ENCODE data around the gene DHX57. TPM values are rescaled to one million over a fixed set of nuclear protein-coding genes. Genes with fewer than 3 reads are reported as not detected.
A peak's percentile ranks its signal among the peaks of the same experiment; 100 is the strongest.
"Not testable (repeated sequence)": the region's sequence is repeated elsewhere in the genome, so short reads cannot be mapped to it uniquely, and the experiment has no call there.

Gene DHX57
- total RNA-seq, 1 donor from 2014 or later = 4.3 TPM

DNA sequence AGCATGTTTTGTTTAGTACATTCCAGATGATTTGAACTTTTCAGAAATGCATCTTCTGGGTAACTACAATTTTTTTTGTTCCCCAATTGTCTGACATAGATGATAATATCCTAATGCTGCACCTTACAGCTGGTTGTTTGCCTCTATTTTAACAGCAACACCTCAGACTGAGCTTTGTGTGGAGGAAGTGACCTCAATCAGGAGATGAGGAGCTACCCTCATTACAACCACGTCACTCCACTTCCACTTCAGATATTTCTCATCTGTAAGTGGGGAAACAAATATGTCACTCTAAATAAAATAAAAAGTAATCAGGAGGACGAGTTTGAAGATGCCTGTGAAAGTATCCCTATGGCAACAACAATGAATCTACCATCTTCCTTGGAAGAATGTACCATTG, 112.5 kb downstream of the DHX57 start:
- no peak overlapping the region for H3K4me3 ChIP-seq
- no peak overlapping the region for H3K27ac ChIP-seq
- no peaks in the 10 kb centered on the region for H3K36me3 ChIP-seq
- intact Hi-C loops (cut with DNase I) = no loop called here
- TF ChIP-seq, protein P1, sequence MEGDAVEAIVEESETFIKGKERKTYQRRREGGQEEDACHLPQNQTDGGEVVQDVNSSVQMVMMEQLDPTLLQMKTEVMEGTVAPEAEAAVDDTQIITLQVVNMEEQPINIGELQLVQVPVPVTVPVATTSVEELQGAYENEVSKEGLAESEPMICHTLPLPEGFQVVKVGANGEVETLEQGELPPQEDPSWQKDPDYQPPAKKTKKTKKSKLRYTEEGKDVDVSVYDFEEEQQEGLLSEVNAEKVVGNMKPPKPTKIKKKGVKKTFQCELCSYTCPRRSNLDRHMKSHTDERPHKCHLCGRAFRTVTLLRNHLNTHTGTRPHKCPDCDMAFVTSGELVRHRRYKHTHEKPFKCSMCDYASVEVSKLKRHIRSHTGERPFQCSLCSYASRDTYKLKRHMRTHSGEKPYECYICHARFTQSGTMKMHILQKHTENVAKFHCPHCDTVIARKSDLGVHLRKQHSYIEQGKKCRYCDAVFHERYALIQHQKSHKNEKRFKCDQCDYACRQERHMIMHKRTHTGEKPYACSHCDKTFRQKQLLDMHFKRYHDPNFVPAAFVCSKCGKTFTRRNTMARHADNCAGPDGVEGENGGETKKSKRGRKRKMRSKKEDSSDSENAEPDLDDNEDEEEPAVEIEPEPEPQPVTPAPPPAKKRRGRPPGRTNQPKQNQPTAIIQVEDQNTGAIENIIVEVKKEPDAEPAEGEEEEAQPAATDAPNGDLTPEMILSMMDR (IDR thresholded peaks at IDR 0.05) = no peak
- no peaks in the 10 kb centered on the region for H3K4me1 ChIP-seq
- H3K27me3 ChIP-seq = no peaks in the 10 kb centered on the region
- no peaks in the 10 kb centered on the region for H3K9me3 ChIP-seq
- no peak for DNase-seq (ENCODE audit: low spot score in 2 of 2)

DNA sequence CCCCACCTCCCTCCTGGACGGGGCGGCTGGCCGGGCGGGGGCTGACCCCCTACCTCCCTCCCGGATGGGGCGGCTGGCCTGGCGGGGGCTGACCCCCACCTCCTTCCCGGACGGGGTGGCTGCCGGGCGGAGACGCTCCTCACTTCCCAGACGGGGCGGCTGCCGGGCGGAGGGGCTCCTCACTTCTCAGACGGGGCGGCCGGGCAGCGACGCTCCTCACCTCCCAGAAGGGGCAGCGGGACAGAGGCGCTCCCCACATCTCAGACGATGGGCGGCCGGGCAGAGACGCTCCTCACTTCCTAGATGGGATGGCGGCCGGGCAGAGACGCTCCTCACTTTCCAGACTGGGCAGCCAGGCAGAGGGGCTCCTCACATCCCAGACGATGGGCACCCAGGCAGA, 119.8 kb downstream of the DHX57 start:
- H3K9me3 ChIP-seq; H3K27ac ChIP-seq; H3K36me3 ChIP-seq; H3K27me3 ChIP-seq; H3K4me3 ChIP-seq; H3K4me1 ChIP-seq; DNase-seq (ENCODE audit: low spot score in 2 of 2): not testable (repeated sequence)
- intact Hi-C loops (cut with DNase I) = loop anchor here (10.0 kb wide), 1 partner anchor 369 kb away; the partner anchor contains the start of gene SOS1

DNA sequence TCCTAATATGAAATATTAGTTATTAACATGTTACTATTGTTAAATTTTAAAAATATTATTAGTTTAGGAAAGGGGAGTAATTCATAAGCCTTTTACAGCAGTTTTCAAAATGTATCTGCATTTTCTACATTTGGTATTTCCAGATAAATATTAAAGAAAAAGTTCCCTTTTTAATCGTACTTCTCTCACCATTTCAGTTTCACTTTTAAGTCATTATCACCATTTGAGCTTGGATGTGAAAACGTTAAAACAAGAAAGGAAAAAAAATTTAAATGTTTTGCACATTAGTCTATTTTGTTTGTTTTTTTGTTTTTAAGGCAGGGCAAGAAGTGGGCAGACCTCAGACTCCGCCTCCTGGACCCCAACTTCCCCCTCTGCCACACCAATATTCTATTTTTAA, 121.2 kb downstream of the DHX57 start:
- intact Hi-C loops (cut with DNase I) = loop anchor here (10.0 kb wide), 1 partner anchor 370 kb away; the partner anchor contains the start of gene SOS1
- Histone ChIP-seq H3K4me3 (peak overlapping the region; percentile 30 to 33), H3K27ac (no peak overlapping the region)

DNA sequence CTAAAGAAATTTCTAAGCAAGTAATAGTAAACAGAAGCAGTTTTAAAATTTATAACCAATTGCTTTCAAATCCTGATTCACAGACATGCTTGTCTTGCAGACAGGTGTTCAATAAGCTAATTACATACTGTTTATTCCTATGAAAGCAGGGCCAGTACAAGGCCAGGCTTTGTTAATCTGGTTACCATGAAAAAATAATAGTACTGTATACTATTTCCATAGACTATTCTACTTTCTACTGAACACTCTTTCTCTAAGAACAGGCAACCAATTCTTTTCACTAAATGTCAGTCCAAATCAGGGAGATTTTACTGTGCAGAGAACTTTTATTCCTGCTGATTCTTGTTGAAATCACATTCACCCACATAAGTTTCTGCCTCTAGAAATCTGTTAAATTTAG, 121.7 kb downstream of the DHX57 start:
- TF ChIP-seq, protein P1 (IDR thresholded peaks at IDR 0.05) = no peak
- no peak for DNase-seq (ENCODE audit: low spot score in 2 of 2)
- Histone ChIP-seq H3K9me3 (no peaks in the 10 kb centered on the region), H3K4me1 (peaks cover 5 to 12% of the 10 kb centered on the region in 2 donors), H3K4me3 (peak overlapping the region in 1 of 2 donors; percentile 30), H3K36me3 (peaks cover 0 to 5% of the 10 kb centered on the region in 2 donors), H3K27ac (no peak overlapping the region), H3K27me3 (no peaks in the 10 kb centered on the region)
- intact Hi-C loops (cut with DNase I) = loop anchor here (10.0 kb wide), 1 partner anchor 371 kb away; the partner anchor contains the start of gene SOS1

More for the DNA sequence above, 121.2 kb downstream of the DHX57 start:
- DNase-seq (ENCODE audit: low spot score in 2 of 2) = no peak
- no peaks in the 10 kb centered on the region for H3K9me3 ChIP-seq
- H3K36me3 ChIP-seq = peaks cover 0 to under 1% of the 10 kb centered on the region in 2 donors
- TF ChIP-seq, protein P1 (IDR thresholded peaks at IDR 0.05) = no peak
- H3K27me3 ChIP-seq = no peaks in the 10 kb centered on the region
- peaks cover 3 to 8% of the 10 kb centered on the region in 2 donors for H3K4me1 ChIP-seq

DNA sequence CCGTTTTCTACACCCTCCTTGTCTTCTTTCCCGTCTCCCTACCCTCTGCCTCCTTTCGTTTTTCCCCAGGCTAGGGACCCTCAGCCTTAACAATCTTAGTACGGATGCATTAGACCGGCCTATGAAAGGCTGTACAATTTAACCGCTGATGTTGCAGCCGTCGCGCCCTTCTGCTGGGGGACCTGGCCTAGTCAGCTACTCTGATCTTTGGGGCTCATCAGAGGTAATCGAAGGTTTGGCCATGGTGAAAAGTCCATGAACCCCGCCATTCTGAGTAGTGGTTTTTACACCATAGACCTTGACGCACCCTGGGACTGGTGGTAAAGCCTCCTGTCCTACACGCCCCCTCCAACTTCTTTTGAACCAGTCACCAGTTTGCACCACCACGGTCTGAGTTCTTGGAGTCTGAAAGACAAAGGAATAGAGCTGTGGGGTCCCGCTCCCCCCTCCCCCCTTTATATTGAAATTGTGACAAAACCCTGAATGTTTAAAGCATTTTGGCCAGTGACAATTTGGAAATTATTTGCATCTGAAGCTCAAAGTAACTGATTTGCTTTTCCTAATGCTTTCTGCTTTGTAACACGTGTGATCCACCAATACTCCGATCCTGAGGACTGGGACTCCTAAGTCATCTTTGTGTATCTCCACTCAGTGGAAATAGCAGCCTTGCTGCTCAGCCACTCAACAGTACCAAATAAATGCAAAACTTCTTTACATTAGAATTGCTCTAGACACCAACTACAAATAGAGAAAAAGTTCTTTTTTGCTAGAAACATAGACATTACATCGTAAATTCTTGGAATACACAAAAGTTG, 123.9 kb downstream of the DHX57 start:
- H3K27ac ChIP-seq = peak overlapping the region; percentile 87 to 98
- no peak for DNase-seq (ENCODE audit: low spot score in 2 of 2)
- peaks cover 5 to 24% of the 10 kb centered on the region in 2 donors for H3K4me1 ChIP-seq
- TF ChIP-seq, protein P1 (IDR thresholded peaks at IDR 0.05) = no peak
- no peaks in the 10 kb centered on the region for H3K27me3 ChIP-seq
- H3K4me3 ChIP-seq = peak overlapping the region; percentile 71 to 90
- intact Hi-C loops (cut with DNase I) = loop anchor here (2.0 to 10.0 kb wide), 5 partner anchors 27 to 375 kb away; partner anchors contain the start of genes ATL2, GALM, GEMIN6 and HNRNPLL
- H3K9me3 ChIP-seq = no peaks in the 10 kb centered on the region
- peaks cover 16 to 27% of the 10 kb centered on the region in 2 donors for H3K36me3 ChIP-seq
